Measurements from ENCODE around the gene LZIC. TPM values are rescaled to one million over a fixed set of nuclear protein-coding genes. Genes with fewer than 3 reads are reported as not detected.

The LZIC gene
- total and polyA plus RNA-seq, 2 of the 13 experiments (the other 11 are each of a cell fraction or from before 2014, with no cell fraction given) = 25.2 to 71.8 TPM

DNA sequence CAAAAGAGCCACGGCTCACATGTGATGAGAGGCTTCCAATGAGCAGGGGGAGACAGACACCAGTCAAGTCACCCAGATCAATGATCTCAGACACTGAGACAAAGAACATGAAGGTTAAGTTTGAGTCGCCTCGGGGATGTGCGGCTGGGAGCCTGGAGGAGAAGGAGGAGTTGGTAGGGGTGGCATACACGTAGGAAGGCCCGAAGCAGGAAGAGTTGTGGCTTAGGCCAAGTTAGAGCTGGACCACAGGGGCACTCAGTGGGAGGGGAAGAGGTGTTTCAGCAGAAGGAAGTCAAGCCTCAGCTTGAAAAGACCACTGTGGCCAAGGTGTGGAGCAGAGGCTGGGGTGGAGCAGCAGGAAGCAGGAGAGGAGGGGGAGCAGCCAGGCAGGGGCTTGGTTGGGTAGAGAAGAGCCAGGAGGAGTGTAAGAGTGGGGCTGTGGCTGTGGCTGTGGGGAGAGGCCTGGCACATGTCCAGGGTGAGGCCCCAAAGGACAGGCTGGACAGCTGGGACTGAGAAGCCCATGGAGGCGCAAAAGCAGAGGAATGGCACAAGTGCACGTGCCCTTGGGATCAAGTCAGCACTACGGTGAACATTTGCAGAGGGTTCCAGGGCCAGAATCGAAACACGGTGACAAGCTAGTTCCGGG, 60.8 kb downstream of the LZIC start (continued):
- TF ChIP-seq, protein P1, sequence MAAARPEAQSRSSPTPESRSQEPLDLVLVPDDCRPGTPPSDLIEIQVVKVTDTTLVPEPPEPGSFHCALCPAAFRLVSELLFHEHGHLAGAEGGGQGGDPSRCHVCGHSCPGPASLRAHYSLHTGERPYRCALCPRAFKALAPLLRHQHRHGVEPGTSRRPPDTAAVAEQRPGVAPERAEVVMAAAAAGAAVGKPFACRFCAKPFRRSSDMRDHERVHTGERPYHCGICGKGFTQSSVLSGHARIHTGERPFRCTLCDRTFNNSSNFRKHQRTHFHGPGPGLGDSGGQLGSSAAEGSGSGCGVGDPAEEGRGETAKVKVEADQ (CRISPR knock-in tag; IDR thresholded peaks at IDR 0.05; ENCODE audit: borderline replicate concordance) = no peak
- TF ChIP-seq, protein P2, sequence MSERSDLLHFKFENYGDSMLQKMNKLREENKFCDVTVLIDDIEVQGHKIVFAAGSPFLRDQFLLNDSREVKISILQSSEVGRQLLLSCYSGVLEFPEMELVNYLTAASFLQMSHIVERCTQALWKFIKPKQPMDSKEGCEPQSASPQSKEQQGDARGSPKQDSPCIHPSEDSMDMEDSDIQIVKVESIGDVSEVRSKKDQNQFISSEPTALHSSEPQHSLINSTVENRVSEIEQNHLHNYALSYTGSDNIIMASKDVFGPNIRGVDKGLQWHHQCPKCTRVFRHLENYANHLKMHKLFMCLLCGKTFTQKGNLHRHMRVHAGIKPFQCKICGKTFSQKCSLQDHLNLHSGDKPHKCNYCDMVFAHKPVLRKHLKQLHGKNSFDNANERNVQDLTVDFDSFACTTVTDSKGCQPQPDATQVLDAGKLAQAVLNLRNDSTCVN (CRISPR knock-in tag; IDR thresholded peaks at IDR 0.05; ENCODE audit: borderline replicate concordance) = no peak
- no peak for TF ChIP-seq AKAP8 (CRISPR knock-in tag; IDR thresholded peaks at IDR 0.05)
- no peak for TF ChIP-seq BRCA1 (CRISPR knock-in tag; IDR thresholded peaks at IDR 0.05)
- TF ChIP-seq ZNF143 (CRISPR knock-in tag; IDR thresholded peaks at IDR 0.05) = no peak

DNA sequence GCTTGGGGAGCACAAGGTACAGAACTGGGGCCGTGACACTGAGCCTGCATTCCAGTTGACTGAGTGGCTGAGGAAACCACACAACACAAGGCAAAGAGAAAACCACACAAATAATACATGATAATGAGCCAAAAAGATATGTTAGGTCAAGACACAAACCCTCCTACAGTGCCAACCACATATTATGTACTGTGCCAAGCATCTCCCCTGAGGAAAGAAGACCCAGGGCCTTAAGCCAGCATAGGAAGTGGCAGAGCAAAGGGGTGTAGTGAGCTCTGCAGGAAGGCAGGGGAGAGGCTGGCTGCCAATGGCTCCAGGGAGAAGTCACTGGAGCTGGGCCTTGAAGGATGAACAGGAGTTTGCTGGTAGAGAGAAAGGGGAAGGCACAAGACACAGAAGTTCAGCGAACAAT, 61.3 kb downstream of the LZIC start:
- Histone ChIP-seq H3K9me3 (ENCODE audit: low read length) (no peaks in the 10 kb centered on the region), H3K79me2 (ENCODE audit: insufficient read depth, low read length) (no peaks in the 10 kb centered on the region), H2AFZ (ENCODE audit: low read length) (no peak overlapping the region), H3K4me1 (ENCODE audit: insufficient read depth, low read length) (peaks cover 12% of the 10 kb centered on the region), H3K4me3 (replicated peaks in 1 of 3; ENCODE audit: insufficient read depth in 1 of 3, low read depth in 2 of 3, low read length in 3 of 3) (no peak overlapping the region), H3K27me3 (ENCODE audit: control insufficient read depth in 1 of 2, insufficient read depth in 2 of 2, low read length in 2 of 2) (no peaks in the 10 kb centered on the region), H4K20me1 (ENCODE audit: insufficient read depth, low read length) (no peaks in the 10 kb centered on the region), H3K9ac (ENCODE audit: insufficient read depth, low read depth, low read length) (no peak overlapping the region), H3K36me3 (replicated peaks in 1 of 2; ENCODE audit: control insufficient read depth in 1 of 2, insufficient read depth in 2 of 2, low read length in 2 of 2) (peaks cover 15 to 45% of the 10 kb centered on the region in 2 experiments; a peak in 4 of 5 replicates), H3K4me2 (ENCODE audit: low read depth, low read length) (no peak overlapping the region), H3K27ac (ENCODE audit: extremely low read length, insufficient read depth, low read length) (no peak overlapping the region)
- 70% methylated on average over 2 of the region's 2 CpGs for WGBS (ENCODE audit: low lambda C conversion rate)
- no peak for TF ChIP-seq TCF7L2 (IDR thresholded peaks at IDR 0.05; ENCODE audit: low read depth, low read length)
- TF ChIP-seq SRSF9 (IDR thresholded peaks at IDR 0.05; ENCODE audit: borderline replicate concordance, insufficient read depth, low read depth, low read length, poor library complexity, severe bottlenecking) = no peak
- no peak for TF ChIP-seq ZNF256 (CRISPR knock-in tag; conservative IDR thresholded peaks at IDR 0.05)
- TF ChIP-seq DNMT1 (CRISPR knock-in tag; IDR thresholded peaks at IDR 0.05) = no peak
- DNase-seq (ENCODE audit: low spot score) (no peak), ATAC-seq (no peak), FAIRE-seq (no peak)
- no TSS peak for BruUV-seq (replicated peaks)
- in situ Hi-C loops (cut with HindIII; ENCODE audit: extremely low pct_ligation_motif_present, low pct_unique_long_range_greater_than_20kb) = no loop called here
- CTCF ChIA-PET (ENCODE audit: low intra/inter-chr PET ratio, low total read pairs) = no interaction called here
- intact Hi-C loops (cut with micrococcal nuclease; ENCODE audit: unreplicated experiment) = no loop called here
- POLR2A ChIA-PET = interaction anchor here (0.7 kb wide), 1 partner anchor 31 kb away, joined by 3 read pairs; no protein-coding TSS in a partner anchor

Small RNA genes lying within 50 kb of the gene (microRNA-seq; reads per million reads assigned to microRNA genes)
- gene MIR5697 = 2.9 reads per million, percentile 19 among the genes with 10 or more reads in this experiment

Small RNA genes lying within 50 kb of the gene (small RNA-seq; reads per million reads assigned to genes)
- 0.10 to 9.7 (median 2.3) reads per million in 3 experiments for gene MIR5697 (ENCODE audit: insufficient read depth in 2 of 3, insufficient read length in 3 of 3, low read depth in 2 of 3, low replicate concordance in 1 of 3)

Other genes with a start within 250 kb of the LZIC start
- 11.9 and 19.7 TPM in 2 replicates for gene CLSTN1, start 119.4 kb downstream of the LZIC start, total RNA-seq (2016; rRNA removed; fragmentation: Illumina TruSeq; extraction: Trizol)
- gene CLSTN1, start 119.4 kb downstream of the LZIC start, polyA plus RNA-seq (2011; rRNA removed) = 29.8 and 35.3 TPM in 2 replicates
- 67.0 and 71.7 TPM in 2 replicates for gene CTNNBIP1, start 33.1 kb downstream of the LZIC start, total RNA-seq (2016; rRNA removed; fragmentation: Illumina TruSeq; extraction: Trizol)
- 83.0 and 83.1 TPM in 2 replicates for gene CTNNBIP1, start 33.1 kb downstream of the LZIC start, polyA plus RNA-seq (2011; rRNA removed)
- gene NMNAT1, start 84 bp upstream of the LZIC start, total RNA-seq (2016; rRNA removed; fragmentation: Illumina TruSeq; extraction: Trizol) = 12.2 and 14.5 TPM in 2 replicates
- gene NMNAT1, start 84 bp upstream of the LZIC start, polyA plus RNA-seq (2011; rRNA removed) = 5.4 and 5.6 TPM in 2 replicates
- 2.0 and 2.3 TPM in 2 replicates for gene RBP7, start 53.8 kb upstream of the LZIC start, total RNA-seq (2016; rRNA removed; fragmentation: Illumina TruSeq; extraction: Trizol)
- gene RBP7, start 53.8 kb upstream of the LZIC start, polyA plus RNA-seq (2011; rRNA removed) = 1.6 and 2.0 TPM in 2 replicates
- 24.8 and 32.0 TPM in 2 replicates for gene UBE4B, start 89.6 kb upstream of the LZIC start, total RNA-seq (2016; rRNA removed; fragmentation: Illumina TruSeq; extraction: Trizol)
- 15.2 and 15.3 TPM in 2 replicates for gene UBE4B, start 89.6 kb upstream of the LZIC start, polyA plus RNA-seq (2011; rRNA removed)